WTC11 (cell line): ENCODE measurements around the gene FAHD2A.
"Not testable (repeated sequence)": the region's sequence is repeated elsewhere in the genome, so short reads cannot be mapped to it uniquely, and the experiment has no call there.

Experiments
- CREM ChIP-seq: sonication (generic); formaldehyde crosslinking; IDR thresholded peaks from 2 replicates; pipeline ENCODE4 v1.8.1; 2022; ENCODE audit warnings: mild to moderate bottlenecking, missing genetic modification reagents, moderate library complexity
- ESRRA ChIP-seq: sonication (generic); formaldehyde crosslinking; IDR thresholded peaks from 2 replicates; pipeline ENCODE4 v1.8.1; 2022; ENCODE audit warnings: mild to moderate bottlenecking, missing genetic modification reagents, borderline replicate concordance
- GTF2I ChIP-seq: fragments of 250-450 bp; sonication (Bioruptor Pico); conservative IDR thresholded peaks from 2 replicates; pipeline ENCODE4 v1.4.0; 2021; ENCODE audit warnings: mild to moderate bottlenecking
- JAZF1 ChIP-seq: fragments of 250-450 bp; sonication (Bioruptor Pico); IDR thresholded peaks from 2 replicates; pipeline ENCODE4 v1.9.0; 2021; ENCODE audit warnings: moderate library complexity, mild to moderate bottlenecking, inconsistent platforms
- RELA ChIP-seq: sonication (generic); formaldehyde crosslinking; IDR thresholded peaks from 2 replicates; pipeline ENCODE4 v1.8.1; 2022; ENCODE audit warnings: missing genetic modification reagents, mild to moderate bottlenecking, borderline replicate concordance
- SP1 ChIP-seq: sonication (generic); formaldehyde crosslinking; conservative IDR thresholded peaks from 2 replicates; pipeline ENCODE4 v1.8.1; 2022; ENCODE audit warnings: missing genetic modification reagents
- TF ChIP-seq, protein P1 (sequence below): sonication (generic); formaldehyde crosslinking; IDR thresholded peaks from 2 replicates; pipeline ENCODE4 v1.8.0; 2022; ENCODE audit warnings: mild to moderate bottlenecking, missing genetic modification reagents
- TF ChIP-seq, protein P2 (sequence below): sonication (generic); formaldehyde crosslinking; IDR thresholded peaks from 2 replicates; pipeline ENCODE4 v1.8.0; 2022; ENCODE audit warnings: mild to moderate bottlenecking, missing genetic modification reagents
- TF ChIP-seq, protein P3 (sequence below): sonication (generic); formaldehyde crosslinking; IDR thresholded peaks from 2 replicates; pipeline ENCODE4 v1.8.1; 2022; ENCODE audit warnings: mild to moderate bottlenecking, missing genetic modification reagents, moderate library complexity, borderline replicate concordance
- TF ChIP-seq, protein P4 (sequence below): fragments of 200-600 bp; IDR thresholded peaks from 2 replicates; pipeline ENCODE4 v1.8.0; 2022; ENCODE audit warnings: antibody characterized with exemption
- TF ChIP-seq, protein P5 (sequence below): sonication (generic); formaldehyde crosslinking; IDR thresholded peaks from 2 replicates; pipeline ENCODE4 v1.8.1; 2022; ENCODE audit warnings: mild to moderate bottlenecking, moderate library complexity, missing genetic modification reagents
- TF ChIP-seq, protein P6 (sequence below): sonication (generic); formaldehyde crosslinking; IDR thresholded peaks from 2 replicates; pipeline ENCODE4 v1.8.0; 2023; ENCODE audit warnings: mild to moderate bottlenecking, missing genetic modification reagents
- TF ChIP-seq, protein P7 (sequence below): fragments of 250-450 bp; sonication (Bioruptor Pico); IDR thresholded peaks from 2 replicates; pipeline ENCODE4 v1.9.0; 2021; ENCODE audit warnings: mild to moderate bottlenecking

DNA sequence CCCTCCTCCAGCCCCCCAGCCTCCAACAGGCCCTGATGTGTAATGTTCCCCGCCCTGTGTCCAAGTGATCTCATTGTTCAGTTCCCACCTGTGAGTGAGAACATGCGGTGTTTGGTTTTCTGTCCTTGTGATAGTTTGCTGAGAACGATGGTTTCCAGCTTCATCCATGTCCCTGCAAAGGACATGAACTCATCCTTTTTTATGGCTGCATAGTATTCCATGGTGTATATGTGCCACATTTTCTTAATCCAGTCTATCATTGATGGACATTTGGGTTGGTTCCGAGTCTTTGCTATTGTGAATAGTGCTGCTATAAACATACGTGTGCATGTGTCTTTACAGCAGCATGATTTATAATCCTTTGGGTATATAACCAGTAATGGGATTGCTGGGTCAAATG is 47.0 kb upstream of the FAHD2A start:
- TF ChIP-seq, protein P1, sequence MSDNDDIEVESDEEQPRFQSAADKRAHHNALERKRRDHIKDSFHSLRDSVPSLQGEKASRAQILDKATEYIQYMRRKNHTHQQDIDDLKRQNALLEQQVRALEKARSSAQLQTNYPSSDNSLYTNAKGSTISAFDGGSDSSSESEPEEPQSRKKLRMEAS: not testable (repeated sequence)
- TF ChIP-seq, protein P2, sequence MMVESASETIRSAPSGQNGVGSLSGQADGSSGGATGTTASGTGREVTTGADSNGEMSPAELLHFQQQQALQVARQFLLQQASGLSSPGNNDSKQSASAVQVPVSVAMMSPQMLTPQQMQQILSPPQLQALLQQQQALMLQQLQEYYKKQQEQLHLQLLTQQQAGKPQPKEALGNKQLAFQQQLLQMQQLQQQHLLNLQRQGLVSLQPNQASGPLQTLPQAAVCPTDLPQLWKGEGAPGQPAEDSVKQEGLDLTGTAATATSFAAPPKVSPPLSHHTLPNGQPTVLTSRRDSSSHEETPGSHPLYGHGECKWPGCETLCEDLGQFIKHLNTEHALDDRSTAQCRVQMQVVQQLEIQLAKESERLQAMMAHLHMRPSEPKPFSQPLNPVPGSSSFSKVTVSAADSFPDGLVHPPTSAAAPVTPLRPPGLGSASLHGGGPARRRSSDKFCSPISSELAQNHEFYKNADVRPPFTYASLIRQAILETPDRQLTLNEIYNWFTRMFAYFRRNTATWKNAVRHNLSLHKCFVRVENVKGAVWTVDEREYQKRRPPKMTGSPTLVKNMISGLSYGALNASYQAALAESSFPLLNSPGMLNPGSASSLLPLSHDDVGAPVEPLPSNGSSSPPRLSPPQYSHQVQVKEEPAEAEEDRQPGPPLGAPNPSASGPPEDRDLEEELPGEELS (CRISPR knock-in tag): not testable (repeated sequence)
- TF ChIP-seq JAZF1; SP1 (CRISPR knock-in tag); GTF2I (CRISPR knock-in tag); ESRRA (CRISPR knock-in tag); CREM; RELA: not testable (repeated sequence)
- TF ChIP-seq, protein P3, sequence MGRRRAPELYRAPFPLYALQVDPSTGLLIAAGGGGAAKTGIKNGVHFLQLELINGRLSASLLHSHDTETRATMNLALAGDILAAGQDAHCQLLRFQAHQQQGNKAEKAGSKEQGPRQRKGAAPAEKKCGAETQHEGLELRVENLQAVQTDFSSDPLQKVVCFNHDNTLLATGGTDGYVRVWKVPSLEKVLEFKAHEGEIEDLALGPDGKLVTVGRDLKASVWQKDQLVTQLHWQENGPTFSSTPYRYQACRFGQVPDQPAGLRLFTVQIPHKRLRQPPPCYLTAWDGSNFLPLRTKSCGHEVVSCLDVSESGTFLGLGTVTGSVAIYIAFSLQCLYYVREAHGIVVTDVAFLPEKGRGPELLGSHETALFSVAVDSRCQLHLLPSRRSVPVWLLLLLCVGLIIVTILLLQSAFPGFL (CRISPR knock-in tag): not testable (repeated sequence)
- TF ChIP-seq, protein P4, sequence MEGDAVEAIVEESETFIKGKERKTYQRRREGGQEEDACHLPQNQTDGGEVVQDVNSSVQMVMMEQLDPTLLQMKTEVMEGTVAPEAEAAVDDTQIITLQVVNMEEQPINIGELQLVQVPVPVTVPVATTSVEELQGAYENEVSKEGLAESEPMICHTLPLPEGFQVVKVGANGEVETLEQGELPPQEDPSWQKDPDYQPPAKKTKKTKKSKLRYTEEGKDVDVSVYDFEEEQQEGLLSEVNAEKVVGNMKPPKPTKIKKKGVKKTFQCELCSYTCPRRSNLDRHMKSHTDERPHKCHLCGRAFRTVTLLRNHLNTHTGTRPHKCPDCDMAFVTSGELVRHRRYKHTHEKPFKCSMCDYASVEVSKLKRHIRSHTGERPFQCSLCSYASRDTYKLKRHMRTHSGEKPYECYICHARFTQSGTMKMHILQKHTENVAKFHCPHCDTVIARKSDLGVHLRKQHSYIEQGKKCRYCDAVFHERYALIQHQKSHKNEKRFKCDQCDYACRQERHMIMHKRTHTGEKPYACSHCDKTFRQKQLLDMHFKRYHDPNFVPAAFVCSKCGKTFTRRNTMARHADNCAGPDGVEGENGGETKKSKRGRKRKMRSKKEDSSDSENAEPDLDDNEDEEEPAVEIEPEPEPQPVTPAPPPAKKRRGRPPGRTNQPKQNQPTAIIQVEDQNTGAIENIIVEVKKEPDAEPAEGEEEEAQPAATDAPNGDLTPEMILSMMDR: not testable (repeated sequence)
- TF ChIP-seq, protein P5, sequence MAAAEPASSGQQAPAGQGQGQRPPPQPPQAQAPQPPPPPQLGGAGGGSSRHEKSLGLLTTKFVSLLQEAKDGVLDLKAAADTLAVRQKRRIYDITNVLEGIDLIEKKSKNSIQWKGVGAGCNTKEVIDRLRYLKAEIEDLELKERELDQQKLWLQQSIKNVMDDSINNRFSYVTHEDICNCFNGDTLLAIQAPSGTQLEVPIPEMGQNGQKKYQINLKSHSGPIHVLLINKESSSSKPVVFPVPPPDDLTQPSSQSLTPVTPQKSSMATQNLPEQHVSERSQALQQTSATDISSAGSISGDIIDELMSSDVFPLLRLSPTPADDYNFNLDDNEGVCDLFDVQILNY (CRISPR knock-in tag): not testable (repeated sequence)
- TF ChIP-seq, protein P6, sequence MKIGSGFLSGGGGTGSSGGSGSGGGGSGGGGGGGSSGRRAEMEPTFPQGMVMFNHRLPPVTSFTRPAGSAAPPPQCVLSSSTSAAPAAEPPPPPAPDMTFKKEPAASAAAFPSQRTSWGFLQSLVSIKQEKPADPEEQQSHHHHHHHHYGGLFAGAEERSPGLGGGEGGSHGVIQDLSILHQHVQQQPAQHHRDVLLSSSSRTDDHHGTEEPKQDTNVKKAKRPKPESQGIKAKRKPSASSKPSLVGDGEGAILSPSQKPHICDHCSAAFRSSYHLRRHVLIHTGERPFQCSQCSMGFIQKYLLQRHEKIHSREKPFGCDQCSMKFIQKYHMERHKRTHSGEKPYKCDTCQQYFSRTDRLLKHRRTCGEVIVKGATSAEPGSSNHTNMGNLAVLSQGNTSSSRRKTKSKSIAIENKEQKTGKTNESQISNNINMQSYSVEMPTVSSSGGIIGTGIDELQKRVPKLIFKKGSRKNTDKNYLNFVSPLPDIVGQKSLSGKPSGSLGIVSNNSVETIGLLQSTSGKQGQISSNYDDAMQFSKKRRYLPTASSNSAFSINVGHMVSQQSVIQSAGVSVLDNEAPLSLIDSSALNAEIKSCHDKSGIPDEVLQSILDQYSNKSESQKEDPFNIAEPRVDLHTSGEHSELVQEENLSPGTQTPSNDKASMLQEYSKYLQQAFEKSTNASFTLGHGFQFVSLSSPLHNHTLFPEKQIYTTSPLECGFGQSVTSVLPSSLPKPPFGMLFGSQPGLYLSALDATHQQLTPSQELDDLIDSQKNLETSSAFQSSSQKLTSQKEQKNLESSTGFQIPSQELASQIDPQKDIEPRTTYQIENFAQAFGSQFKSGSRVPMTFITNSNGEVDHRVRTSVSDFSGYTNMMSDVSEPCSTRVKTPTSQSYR: not testable (repeated sequence)
- TF ChIP-seq, protein P7, sequence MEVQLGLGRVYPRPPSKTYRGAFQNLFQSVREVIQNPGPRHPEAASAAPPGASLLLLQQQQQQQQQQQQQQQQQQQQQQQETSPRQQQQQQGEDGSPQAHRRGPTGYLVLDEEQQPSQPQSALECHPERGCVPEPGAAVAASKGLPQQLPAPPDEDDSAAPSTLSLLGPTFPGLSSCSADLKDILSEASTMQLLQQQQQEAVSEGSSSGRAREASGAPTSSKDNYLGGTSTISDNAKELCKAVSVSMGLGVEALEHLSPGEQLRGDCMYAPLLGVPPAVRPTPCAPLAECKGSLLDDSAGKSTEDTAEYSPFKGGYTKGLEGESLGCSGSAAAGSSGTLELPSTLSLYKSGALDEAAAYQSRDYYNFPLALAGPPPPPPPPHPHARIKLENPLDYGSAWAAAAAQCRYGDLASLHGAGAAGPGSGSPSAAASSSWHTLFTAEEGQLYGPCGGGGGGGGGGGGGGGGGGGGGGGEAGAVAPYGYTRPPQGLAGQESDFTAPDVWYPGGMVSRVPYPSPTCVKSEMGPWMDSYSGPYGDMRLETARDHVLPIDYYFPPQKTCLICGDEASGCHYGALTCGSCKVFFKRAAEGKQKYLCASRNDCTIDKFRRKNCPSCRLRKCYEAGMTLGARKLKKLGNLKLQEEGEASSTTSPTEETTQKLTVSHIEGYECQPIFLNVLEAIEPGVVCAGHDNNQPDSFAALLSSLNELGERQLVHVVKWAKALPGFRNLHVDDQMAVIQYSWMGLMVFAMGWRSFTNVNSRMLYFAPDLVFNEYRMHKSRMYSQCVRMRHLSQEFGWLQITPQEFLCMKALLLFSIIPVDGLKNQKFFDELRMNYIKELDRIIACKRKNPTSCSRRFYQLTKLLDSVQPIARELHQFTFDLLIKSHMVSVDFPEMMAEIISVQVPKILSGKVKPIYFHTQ: not testable (repeated sequence)
